ENCODE data around the gene SYCN.
"Not testable (repeated sequence)": the region's sequence is repeated elsewhere in the genome, so short reads cannot be mapped to it uniquely, and the experiment has no call there.

Gene SYCN

DNA sequence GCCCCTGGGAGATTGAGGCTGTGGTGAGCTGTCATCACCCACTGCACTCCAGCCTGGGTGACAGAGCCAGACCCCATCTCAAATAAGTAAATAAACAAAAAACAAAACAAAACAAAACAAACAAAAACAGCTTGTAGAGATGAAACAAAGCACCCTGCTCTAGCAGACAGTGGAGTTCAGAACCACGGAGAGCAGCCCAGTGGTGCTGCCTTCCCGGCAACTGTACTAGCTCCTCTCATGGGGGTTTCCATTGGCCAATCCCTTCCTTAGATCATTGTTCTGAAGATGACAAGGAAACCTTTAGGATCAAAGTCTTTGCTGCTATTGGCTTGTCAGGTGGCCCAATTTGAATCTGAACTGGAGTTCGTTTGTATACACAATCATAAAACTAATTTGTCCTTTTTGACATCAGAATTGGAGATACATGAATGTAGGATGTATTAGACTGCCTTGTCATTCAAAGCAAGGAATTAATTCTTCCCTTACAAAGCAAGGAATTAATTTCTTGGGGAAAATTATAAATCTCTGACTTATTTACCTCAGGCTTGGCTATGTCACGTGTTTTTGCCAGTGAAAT is 19.7 kb upstream of the SYCN start:
- DNase-seq: no peak

DNA sequence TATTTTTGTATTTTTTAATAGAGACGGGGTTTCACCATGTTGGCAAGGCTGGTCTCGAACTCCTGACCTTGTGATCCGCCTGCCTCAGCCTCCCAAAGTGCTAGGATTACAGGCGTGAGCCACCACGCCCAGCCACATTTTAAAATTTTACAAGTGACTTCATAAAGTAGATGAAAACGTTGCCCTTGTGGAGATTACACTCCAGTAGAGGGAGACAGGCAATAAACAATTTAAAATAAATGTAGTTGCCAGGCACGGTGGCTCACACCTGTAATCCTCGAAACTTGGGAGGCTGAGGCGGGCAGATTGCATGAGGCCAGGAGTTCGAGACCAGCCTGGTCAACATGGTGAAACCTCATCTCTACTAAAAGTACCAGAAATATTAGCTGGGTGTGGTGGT is 15.0 kb upstream of the SYCN start:
- not testable (repeated sequence) for DNase-seq

DNA sequence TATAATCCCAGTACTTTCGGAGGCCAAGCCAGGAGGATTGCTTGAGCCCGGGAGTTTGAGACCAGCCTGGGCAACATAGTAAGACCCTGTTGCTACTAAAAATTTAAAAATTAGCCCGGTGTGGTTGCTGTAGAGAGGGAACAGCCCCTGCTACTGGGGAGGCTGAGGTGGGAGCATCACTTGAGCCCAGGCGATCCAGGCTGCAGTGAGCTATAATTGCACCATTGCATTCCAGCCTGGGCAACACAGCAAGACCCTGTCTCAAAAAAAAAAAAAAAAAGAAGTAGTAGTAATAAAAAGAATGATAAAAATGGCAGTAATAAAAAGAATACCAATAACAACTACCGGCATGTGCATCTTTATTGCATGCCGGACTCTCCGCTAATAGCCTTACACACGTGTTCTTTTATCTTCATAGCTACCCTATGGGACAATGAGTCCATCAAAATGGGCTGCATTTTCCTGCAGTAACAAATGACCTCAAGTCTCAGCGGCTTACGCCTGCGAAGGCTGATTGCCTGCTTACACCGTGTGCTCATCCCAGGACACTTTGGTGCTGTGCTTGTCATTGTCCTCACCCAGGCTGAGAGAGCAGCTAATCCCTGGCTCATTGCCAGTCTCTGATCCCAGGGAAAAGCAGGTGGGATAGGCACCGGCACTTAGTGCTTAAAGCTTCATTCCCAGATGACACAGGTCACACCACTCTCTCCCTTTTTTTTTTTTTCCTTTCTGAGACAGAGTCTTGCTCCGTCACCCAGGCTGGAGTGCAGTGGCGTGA is 14.4 kb upstream of the SYCN start:
- DNase-seq: no peak

DNA sequence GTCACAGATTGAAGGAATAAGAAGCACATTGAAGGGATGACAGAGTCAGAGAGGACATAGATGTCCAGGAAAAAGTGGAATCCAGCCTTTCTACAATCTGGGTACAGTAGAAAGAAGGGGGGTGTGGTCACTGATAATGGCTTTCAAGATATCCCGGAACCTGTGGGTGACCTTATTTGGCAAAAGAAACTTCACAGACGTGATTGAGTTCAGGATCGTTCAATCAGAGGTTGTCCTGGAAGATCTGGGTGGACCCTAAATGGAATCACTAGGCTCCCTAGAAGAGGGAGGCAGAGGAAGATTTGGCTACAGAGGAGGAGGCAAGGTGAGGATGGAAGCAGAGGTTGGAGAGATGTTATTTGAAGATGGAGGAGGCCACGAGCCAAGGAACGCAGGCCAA is 13.0 kb upstream of the SYCN start:
- no peak for DNase-seq

DNA sequence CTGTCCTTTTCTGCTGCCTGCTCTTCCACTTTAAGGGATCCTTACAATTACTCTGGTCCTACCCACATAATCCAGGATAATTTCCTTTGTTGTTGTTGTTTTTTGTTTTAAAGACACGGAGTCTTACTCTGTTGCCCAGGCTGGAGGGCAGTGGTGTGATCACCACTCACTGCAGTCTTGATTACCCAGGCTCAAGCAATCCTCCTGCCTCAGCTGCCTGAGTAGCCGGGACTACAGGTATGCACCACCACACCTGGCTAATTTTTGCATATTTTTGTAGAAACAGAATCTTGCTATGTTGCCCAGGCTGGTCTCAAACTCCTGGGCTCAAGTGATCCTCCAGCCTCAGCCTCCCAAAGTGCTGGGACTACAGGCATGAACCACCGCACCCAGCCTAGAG is 11.3 kb upstream of the SYCN start:
- DNase-seq: not testable (repeated sequence)

DNA sequence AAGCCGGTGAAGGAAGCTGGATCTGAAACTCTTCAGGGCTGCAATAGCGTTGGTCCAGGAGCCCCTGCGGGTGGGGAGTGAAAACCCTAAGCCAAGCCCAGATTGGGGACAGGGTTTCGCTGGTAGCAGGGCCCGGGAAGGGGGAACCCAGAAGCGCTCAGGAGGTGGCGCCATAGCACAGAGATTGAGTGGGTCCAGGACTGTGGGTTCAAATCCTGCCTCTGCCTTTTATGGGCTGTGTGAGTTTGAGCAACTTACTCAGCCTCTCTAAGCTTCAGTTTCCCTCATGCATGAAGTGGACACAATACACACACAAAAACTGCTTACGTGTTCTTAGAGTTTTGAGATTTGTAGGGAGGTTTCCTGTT is 8.3 kb upstream of the SYCN start:
- no peak for DNase-seq

DNA sequence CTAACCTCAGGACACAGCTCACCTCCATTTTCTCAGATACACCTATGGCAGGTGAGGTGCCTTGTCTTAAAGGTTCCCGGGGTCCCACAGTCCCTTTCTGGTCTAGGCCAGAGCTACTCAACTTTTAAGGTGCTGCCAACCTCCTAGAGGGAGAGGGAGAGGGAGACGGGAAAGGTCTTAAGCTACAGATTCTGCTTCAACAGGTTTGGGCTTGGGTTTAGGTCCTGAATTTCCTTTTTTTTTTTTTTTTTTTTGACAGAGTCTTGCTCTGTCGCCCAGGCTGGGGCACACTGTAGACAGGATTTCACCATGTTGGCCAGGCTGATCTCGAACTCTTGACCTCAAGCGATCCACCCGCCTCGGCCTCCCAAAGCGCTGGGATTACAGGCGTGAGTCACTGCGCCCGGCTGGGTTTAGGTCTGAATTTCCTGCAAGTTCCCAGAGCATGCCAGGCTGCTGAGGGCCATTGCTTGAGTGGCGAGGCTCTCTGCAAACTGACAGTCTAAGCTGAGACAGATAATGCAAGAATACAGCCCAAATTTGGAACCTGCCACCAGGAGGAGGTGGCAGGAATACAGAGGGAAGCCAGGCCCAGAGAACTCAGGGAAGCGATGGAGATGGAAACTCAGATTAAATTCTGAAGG is 7.8 kb upstream of the SYCN start:
- no peak for DNase-seq

DNA sequence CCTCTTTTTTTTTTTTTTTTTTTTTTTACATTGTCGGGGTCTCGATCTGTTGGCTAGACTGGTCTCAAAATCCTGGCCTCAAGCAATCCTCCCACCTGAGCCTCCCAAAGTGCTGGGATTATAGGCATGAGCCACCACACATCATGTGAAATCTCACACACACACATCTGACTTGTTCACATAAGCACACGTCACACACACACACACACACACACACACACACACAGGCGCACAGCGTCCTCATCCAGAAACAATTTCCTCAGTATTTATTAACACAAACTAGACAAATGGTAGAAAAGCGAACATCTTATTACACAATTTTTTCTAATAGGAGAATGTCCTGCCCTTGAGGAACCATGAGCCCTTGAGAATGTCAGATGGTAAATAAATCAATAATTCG is 5.1 kb upstream of the SYCN start:
- no peak for DNase-seq

DNA sequence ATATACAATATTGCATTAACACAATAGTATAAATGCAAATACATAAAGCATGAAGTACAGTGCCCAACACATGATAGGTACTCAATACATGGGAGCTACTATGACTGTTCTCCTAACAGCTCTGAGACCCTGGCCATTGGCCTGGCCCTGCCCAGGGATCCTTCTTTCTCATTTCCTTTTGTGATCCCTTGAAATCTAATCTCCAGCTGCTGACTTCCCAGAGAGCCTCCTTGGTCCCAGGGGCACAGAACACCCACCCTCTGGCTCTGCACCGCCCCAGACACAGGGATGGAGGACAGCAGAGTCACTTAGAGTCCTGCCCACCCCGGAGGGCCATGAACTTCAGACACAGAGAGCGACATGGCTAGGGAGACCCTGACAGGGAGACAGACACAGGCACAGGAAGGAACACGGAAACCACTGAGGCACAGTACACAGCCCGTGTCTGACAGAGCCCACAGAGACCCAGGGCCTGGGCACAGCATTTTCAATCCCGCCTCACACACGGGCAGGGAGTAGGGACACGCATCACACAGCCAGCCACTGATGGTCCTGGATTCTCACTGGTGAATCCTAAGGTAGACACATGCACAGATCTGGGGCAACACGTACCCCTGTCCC is 4.2 kb upstream of the SYCN start:
- no peak for DNase-seq

DNA sequence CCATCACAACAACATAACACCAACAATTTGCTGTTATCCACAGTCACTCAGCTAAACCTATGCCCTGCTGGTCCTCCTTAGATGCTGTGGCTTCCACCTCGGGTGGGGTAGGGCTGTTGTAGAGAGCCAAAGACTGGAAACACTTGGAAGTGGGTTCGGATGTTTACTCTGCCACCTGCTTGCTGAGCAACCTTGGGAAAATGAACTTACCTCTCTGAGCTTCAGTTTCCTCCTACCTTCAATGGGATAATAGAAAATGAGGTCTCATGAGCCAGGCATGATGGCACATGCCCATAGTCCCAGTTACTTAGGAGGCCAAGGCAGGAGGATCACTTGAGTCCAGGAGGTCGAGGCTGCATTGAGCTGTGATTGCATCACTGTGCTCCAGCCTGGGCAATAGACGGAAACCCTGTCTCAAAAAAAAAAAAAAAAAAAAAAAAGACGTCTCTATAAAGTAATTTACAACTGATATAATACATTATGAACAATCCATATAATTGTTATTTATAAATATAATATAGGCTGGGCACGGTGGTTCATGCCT is 3.3 kb upstream of the SYCN start:
- DNase-seq: no peak

DNA sequence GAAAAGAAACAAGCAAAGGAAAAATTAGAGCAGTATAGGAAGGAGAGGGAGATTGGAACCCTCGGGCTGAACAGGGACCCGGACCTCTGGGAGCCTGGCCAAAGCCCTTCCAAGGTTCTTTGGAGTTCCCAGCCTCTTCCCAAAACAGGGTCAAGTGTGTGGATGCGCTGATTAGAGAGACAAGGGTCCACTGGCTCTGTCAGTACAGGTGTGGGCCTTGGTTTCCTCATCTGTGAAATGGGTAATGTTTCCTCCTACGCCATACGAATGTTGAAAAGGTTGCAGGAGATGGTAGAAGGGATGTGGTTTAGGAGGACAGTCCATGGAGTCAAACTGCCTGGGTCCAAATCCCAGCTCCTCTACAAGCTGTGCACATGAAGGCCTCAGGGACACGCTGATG is 2.1 kb upstream of the SYCN start:
- DNase-seq: no peak

DNA sequence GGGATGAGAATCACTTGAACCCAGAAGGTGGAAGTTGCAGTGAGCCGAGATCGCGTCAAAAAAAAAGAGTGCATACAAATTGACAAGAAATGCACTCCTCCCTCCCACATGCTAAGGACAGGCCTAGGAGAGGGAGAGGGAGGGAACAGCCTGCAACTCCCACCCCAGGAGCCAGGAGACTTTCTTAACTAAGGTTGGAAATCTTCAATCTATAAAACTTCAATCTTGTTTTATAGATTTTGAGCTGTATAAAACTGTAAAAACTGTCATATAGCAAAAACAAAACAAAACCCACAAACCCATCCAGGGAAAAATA is 1.3 kb upstream of the SYCN start:
- DNase-seq: no peak

DNA sequence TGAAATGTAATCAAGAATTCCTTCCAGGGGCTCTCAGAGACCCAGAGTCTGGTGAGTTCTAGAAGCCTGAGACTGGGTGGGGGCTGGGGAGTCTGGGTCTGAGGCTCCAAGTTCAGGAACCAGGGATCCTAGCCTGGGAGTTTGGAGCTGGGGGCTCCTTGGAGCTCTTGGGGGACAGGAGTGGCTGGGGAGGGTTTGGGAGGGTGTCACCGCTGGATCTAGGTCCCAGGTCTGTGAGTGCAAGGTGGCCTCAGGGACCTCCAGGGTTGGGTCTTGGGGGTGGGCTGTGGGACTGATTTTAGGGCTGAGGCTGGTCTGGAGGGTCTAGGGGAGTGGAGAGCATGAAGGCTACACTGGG is 1.1 kb downstream of the SYCN start:
- no peak for DNase-seq

DNA sequence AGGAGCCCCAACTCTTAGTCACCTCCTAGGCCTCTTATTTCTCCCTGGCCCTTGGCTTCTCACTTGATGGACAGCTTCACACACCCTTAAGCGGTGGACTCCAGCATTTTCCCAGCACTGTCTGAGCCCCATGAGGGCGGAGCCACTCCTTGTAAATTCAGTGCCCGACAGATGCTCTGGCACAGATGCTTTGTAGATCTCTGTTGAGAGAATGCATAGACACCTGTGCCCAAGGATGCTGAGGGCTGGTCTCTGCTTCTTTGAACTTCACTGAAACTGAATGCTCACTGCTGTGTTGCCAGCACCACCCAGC is 3.3 kb downstream of the SYCN start:
- no peak for DNase-seq

DNA sequence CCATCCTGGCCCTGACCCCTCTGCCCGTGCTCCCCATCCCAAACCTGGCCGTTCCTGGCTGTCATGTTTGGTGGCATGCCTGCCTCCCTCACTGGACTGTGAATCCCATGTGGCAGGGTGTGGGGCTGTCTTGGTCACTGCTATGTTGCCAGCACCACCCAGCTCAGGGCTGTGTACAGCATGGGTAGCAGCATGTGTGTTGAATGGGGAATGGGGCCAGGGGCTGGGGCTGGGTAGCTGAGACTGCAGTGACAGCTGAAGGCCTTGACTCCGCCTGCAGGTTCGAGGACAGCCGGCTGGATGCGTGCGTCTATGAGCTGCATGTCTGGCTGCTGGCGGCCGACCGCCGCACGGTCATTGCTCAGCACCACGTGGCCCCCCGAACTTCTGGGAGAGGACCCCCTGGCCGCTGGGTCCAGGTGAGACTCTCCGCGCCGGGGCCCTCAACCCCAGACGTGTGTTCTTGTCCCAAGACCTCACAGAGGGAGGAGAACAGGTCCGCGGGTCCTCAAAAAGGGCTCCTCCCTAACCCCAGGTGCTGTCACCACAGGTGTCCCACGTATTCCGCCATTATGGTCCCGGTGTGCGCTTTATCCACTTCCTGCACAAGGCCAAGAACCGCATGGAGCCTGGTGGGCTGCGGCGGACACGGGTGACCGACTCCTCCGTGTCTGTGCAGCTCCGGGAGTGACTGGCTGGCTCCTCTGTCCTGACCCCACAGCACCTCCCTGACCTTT is 3.8 kb downstream of the SYCN start:
- DNase-seq: no peak

DNA sequence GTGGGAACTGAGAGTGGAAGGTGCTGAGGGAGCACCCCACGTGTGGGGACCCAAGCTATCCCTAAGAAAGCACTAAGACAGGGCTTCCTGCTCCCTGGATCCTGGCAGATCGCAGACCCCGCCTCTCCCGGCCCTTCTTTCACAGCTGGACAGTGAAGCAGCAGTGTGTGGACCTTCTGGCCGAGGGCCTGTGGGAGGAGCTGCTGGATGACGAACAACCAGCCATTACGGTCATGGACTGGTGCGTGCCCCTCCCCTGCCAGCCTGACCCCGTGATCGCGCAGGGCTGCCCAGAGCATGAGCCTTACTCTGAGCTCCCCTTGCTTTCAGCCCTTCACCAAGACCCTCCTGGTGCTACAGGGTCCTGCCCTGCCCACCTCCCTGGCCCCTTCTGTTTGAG is 5.0 kb downstream of the SYCN start:
- peak; percentile 68 for DNase-seq

DNA sequence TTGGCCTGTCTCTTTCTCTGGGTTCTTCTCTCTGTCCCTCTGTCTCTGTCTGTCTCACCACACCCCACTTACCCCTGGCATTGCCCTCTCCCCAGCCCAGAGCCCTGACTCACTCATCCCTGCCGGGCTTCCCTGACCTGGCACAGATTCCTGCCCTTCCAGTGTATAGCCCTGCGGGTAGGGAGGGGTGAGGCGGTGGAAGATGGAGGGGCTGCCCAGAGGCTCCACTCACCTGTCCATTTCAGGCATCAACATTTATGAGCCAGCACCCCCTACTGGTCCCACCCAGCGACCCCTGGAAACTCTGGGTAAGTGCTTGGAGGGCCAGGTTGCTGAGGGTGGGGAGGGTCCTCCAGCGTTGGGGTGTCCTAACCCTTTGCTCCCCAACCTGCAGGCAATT is 6.3 kb downstream of the SYCN start:
- no peak for DNase-seq

DNA sequence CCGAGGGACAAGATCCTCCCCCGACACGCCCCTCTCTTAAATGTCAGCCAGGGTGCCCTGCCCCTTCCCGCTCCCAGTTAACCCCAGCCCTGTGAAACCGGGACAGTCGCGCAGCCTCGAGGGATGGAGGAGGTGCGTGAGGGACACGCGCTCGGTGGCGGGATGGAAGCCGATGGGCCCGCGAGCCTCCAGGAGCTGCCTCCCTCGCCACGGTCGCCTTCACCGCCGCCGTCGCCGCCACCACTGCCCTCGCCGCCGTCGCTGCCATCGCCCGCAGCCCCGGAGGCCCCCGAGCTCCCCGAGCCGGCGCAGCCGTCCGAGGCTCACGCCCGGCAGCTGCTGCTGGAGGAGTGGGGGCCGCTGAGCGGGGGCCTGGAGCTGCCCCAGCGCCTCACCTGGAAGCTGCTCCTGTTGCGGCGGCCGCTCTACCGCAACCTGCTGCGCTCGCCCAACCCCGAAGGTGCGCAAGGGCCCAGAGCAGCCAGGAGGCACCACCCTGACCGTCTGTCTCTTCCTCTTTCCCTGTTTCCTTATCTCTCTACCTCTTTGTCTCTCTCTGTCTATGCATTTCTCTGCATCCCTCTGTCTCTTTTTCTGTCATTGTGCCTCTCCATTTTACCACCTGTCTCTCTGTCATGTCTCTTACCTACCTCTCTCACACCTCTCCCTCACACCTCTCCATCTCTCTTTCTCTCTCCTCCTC is 7.1 kb downstream of the SYCN start, which contains the start of gene NCCRP1:
Gene NCCRP1 (plus strand): TSS at position 105 of the 703 bp plus-strand sequence. CDS start 19 bp downstream, at position 124.
- no peak for DNase-seq

DNA sequence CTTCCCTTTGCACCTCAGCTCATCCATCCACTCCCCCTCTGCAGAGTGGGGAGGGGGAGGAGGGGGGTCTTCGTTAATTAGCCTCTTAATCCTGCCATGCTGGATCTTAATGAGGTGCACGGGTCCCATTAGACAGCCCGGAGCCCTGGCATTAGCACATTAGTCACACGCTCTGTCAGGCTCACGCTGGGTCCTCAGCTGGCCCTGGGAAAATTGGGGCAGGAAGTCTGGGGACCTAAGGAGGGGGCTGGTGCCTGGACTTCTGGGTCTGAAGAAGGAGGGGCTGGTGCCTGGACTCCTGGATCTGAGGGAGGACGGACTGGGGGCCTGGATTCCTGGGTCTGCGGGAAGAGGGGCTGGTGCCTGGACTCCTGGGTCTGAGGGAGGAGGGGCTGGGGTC is 7.7 kb downstream of the SYCN start:
- DNase-seq: no peak

DNA sequence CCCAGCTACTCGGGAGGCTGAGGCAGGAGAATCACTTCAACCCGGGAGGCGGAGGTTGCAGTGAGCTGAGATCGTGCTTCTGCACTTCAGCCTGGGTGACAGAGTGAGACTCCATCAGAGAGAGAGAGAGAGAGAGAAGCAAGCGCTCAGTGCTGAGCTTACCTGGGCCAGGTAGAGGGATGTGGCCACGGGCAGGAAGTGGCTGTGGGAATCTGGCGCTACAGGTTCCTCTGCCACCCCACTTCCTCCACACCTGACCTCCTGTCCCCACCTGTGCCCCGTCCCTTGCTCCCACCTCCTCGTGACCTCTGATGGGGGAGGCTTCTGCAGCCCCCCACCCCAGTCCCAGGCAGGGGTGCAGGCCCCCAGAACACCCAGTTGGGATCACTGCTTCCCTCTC is 8.3 kb downstream of the SYCN start:
- DNase-seq: no peak

DNA sequence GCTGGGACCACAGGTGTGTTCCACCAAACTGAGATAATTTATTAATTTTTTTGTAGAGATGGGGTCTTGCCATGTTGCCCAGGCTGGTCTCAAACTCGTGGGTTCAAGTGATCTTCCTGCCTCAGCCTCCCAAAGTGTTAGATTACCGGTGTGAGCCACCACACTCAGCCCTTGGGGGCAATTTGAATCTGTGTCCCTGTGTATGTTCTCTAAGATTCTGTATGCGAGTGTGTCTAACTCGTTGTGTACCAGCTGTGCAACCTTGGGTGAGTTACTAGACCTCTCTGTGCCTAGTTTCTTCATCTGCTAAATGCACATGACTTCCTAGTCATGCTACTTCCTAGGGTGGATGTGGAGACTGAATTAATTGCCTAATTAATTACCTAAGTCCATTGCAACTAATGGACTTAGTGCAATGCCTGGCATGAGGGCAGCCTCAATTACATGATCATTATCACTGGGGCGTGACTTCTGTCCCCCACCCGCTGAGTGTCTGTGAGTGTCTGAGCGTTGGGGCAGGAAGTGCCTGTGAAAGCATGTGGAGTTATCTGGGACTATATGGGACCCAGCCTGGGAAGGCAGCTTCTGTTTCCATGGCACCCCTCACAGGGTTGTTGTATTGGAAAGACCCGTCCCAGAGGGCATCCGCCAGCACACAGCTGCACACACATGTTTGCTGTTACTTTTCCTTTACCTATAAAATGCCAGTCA is 9.1 kb downstream of the SYCN start:
- no peak for DNase-seq

DNA sequence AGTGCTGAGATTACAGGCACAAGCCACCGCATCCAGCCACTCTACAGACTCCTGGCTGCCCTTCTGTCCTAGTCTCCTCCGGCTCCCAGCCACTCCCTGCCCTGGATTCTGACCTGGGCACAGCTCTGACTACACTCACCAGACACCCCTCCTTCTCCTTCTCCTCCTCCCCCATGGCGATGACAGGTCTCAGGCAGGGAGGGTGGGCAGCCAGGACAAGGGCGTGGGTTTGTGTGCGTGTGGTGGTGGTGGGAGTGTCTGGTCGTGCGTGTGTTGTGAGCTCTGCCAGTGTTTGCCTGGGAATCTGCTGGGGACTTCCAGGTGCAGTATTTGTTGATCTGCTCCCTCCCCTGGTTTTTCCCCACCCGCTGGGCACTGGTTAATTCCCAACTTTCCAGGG is 10.3 kb downstream of the SYCN start:
- DNase-seq: no peak

Measured in femur (tissue), 1 donor.